GM18520 (cell line): ENCODE measurements around the gene PIK3R3.

Experiments used
- ATAC-seq: cut with Tn5 transposase; IDR thresholded peaks from one replicate; pipeline ENCODE4 v1.9.1; 2021; ENCODE audit not compliant: unreplicated experiment

Gene PIK3R3

DNA sequence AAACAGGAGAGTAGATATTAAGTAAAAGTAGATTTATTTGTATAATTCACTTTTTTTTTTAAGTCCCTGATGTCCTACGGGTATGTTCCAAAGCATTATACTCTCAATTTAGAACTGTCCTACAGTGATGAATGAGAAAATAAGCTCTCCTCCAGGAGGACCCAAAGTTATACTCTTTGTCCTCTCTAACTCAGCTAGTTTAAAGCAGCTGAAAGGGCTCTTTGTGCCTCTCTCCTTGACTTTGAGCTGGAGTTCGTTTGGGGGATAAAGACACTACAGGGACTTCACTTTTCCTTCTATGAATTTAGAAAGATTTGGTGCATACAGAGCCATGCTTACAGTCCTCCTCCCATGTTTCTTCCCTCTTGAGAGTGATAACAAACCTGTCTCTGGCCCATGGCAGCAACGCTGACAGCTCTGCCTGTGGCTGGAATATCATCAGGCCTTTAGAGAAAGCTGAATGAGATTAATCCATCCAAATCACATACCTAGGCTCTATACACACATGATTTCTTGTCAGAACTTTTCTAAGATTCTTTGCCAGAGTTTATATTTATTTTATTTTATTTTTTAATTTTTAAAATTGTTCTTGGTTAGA, 134.3 kb downstream of the PIK3R3 start:
- ATAC-seq, result no peak

DNA sequence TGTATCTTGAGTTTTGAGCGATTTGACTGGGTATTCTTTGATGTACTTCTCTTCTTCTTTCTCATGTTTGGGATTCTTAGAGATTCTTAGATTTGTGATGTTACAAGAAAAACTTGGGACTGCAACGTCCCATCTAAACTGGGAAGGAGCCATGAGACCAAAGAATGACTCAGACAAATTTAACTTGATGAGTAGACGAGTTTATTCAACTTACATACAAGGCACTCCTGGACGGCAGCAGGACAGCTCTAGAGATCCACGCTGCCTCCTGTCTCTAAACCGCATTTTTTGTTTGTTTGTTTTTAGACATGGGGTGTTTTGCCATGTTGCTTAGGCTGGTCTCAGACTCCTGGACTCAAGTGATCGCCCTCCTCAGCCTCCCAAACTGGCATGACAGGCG, 137.1 kb downstream of the PIK3R3 start:
- ATAC-seq, result no peak

DNA sequence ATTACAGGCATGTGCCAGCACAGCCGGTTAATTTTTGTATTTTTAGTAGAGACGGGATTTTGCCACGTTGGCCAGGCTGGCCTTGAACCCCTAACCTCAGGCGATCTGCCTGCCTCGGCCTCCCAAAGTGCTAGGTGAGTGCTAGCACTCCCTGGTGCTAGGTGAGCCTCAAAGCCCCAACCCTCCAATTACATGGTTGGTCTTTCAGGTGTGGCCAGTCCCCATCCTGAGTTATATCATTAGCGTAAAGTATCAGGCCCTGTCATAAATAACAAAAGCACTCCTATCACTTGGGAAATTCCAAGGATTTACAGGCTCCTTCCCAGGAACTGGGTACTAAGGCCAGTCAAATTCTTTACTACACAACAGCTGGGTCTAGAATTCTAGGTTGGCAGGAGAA, 138.0 kb downstream of the PIK3R3 start:
- no peak for ATAC-seq
